Mammary epithelial cell (primary cell): ENCODE measurements around the gene IKBKE.

Experiments
- EZH2 ChIP-seq: IDR thresholded peaks from 2 replicates; pipeline ENCODE4 v1.6.1; 2012; ENCODE audit warnings: low read length, inconsistent platforms, borderline replicate concordance
- TF ChIP-seq, protein P1 (sequence below), 2 donors: IDR thresholded peaks in 1 of 2; conservative IDR thresholded peaks in 1 of 2; 2 replicates each; pipeline ENCODE4 v1.5.1; 2011 to 2012; ENCODE audit warnings: inconsistent platforms in 2 of 2, low read length in 2 of 2, mild to moderate bottlenecking in 2 of 2, control low read depth in 1 of 2, low read depth in 1 of 2; ENCODE audit not compliant: insufficient read depth in 1 of 2; ENCODE audit errors: extremely low read depth in 1 of 2

DNA sequence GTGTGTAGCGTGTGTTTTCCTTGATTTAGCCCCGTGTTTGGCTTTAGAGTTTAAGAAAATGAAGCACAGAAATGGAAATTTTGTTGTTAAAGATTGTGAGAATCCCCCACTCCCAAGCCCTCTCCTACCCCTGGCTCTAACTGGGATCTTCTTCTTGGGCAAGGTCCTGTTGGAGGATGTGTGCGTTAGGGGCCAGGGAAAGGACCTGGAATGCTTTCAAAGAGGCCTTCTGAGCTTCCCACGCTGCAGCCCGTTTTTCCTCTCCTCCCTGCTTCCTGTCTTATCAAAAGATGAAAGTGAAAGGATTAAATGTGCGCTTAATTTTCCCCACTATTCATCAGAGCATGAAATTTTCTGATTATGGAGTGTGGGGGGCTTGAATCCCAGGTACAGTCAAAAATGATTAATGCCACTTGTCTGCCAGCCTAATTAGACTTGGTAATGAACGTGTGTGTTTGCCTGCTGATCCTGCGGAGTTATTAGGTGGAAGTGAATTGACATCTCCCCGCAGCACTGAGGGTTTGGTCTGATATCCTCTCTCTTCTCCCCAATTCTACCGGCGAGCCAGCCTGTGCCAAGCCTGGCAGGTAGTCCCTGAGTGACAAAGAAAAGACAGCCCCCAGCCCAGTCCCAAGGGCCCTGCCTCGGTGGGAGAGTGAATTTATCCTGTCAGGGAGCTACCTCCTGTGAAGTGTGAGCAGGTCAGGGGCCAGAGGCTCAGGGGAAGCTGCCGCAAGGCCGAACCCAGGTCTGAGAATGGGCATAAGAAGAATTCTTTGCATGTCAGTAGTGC is 42.0 kb downstream of the IKBKE start:
- TF ChIP-seq, protein P1, sequence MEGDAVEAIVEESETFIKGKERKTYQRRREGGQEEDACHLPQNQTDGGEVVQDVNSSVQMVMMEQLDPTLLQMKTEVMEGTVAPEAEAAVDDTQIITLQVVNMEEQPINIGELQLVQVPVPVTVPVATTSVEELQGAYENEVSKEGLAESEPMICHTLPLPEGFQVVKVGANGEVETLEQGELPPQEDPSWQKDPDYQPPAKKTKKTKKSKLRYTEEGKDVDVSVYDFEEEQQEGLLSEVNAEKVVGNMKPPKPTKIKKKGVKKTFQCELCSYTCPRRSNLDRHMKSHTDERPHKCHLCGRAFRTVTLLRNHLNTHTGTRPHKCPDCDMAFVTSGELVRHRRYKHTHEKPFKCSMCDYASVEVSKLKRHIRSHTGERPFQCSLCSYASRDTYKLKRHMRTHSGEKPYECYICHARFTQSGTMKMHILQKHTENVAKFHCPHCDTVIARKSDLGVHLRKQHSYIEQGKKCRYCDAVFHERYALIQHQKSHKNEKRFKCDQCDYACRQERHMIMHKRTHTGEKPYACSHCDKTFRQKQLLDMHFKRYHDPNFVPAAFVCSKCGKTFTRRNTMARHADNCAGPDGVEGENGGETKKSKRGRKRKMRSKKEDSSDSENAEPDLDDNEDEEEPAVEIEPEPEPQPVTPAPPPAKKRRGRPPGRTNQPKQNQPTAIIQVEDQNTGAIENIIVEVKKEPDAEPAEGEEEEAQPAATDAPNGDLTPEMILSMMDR (conservative IDR thresholded peaks at IDR 0.05 in 1 of 2, IDR thresholded peaks at IDR 0.05 in 1 of 2; ENCODE audit: extremely low read depth in 1 of 2, insufficient read depth in 1 of 2, low read depth in 1 of 2, low read length in 2 of 2), result no peak
- no peak for TF ChIP-seq EZH2
